Activated CD4-positive, CD25-positive, alpha-beta regulatory T cell treated with anti-CD3 and anti-CD28 coated beads, Interleukin-2, amount 50 U/mL, for 24 hours (primary cell): ENCODE data around the gene DLEC1.
"Not testable (repeated sequence)": the region's sequence is repeated elsewhere in the genome, so short reads cannot be mapped to it uniquely, and the experiment has no call there.

Source experiments
- ATAC-seq, 2 donors: fragments of 150-1000 bp; cut with Tn5 transposase; one replicate each; pipeline ENCODE4 v1.10.0; 2021; ENCODE audit warnings: mild to moderate bottlenecking in 1 of 2, moderate library complexity in 1 of 2

The DLEC1 gene

GRCh38 chr3:38046027-38046426 lies 7.0 kb downstream of the DLEC1 start:
- ATAC-seq: no peak

- ATAC-seq: no peak
These were observed 7.8 kb downstream of the DLEC1 start for GRCh38 chr3:38046821-38047220.

- no peak for ATAC-seq
These were observed 8.9 kb downstream of the DLEC1 start for GRCh38 chr3:38047896-38048295.

GRCh38 chr3:38049358-38050126 lies 10.5 kb downstream of the DLEC1 start:
- no peak for ATAC-seq

- ATAC-seq: no peak
These were observed 12.1 kb downstream of the DLEC1 start for GRCh38 chr3:38051131-38051530.

GRCh38 chr3:38053286-38053685 lies 14.3 kb downstream of the DLEC1 start:
- not testable (repeated sequence) for ATAC-seq

GRCh38 chr3:38053813-38054498 lies 14.9 kb downstream of the DLEC1 start:
- ATAC-seq: not testable (repeated sequence)

GRCh38 chr3:38054499-38055001 lies 15.5 kb downstream of the DLEC1 start:
- no peak for ATAC-seq

GRCh38 chr3:38059148-38059547 lies 20.1 kb downstream of the DLEC1 start:
- ATAC-seq: no peak

- ATAC-seq: no peak
These were observed 20.6 kb downstream of the DLEC1 start for GRCh38 chr3:38059591-38059990.

- no peak for ATAC-seq
These were observed 23.8 kb downstream of the DLEC1 start for GRCh38 chr3:38062809-38063208.

GRCh38 chr3:38064453-38064852 lies 25.4 kb downstream of the DLEC1 start:
- ATAC-seq: not testable (repeated sequence)

- ATAC-seq: no peak
These were observed 28.7 kb downstream of the DLEC1 start for GRCh38 chr3:38067508-38068233.

GRCh38 chr3:38070013-38070412 lies 31.0 kb downstream of the DLEC1 start:
- ATAC-seq: no peak

GRCh38 chr3:38077073-38077472 lies 38.1 kb downstream of the DLEC1 start:
- not testable (repeated sequence) for ATAC-seq

GRCh38 chr3:38082296-38082695 lies 43.3 kb downstream of the DLEC1 start:
- ATAC-seq: not testable (repeated sequence)

GRCh38 chr3:38083254-38083653 lies 44.2 kb downstream of the DLEC1 start:
- not testable (repeated sequence) for ATAC-seq

- no peak for ATAC-seq
These were observed 44.9 kb downstream of the DLEC1 start for GRCh38 chr3:38083871-38084333.

GRCh38 chr3:38084334-38085310 lies 45.6 kb downstream of the DLEC1 start:
- ATAC-seq: peak; percentile 38 to 50

- ATAC-seq: peak; percentile 9 to 34
These were observed 46.4 kb downstream of the DLEC1 start for GRCh38 chr3:38085311-38085942.

- peak in 1 of 2 donors; percentile 9 for ATAC-seq
These were observed 46.9 kb downstream of the DLEC1 start for GRCh38 chr3:38085943-38086324.
